ENCODE measurements around the gene PREX1. TPM values are rescaled to one million over a fixed set of nuclear protein-coding genes. Genes with fewer than 3 reads are reported as not detected.

The PREX1 gene
- total RNA-seq, 1 experiment from 2014 or later = 20.0 TPM

DNA sequence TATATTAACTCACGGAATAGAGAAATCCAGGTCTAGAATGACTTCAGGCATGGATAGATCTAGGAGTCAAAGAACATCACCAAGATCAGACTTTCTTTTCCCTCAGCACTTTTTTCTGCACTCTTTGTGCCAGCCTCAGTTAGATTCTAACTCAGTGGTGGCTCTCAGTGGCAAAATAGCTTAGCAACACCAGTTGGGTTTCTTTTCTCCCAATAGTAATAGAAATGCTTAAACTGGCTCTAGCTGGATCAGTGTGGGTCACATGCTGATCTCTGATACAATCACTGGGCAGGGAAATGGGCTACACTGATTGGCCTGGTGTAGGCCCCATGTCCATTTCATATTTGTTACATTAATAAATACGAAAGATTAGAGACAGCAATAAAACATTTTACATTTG lies 49.5 kb upstream of the PREX1 start:
- no peak overlapping the region for H3K4me3 ChIP-seq (ENCODE audit: low read depth in 2 of 2, low read length in 2 of 2)
- H3K27ac ChIP-seq (ENCODE audit: low read length) = no peak overlapping the region
- H3K27me3 ChIP-seq (ENCODE audit: control insufficient read depth, insufficient read depth, low read length) = no peaks in the 10 kb centered on the region
- no TSS peak for BruUV-seq (replicated peaks)
- intact Hi-C loops (cut with micrococcal nuclease; ENCODE audit: unreplicated experiment) = no loop called here
- no peaks in the 10 kb centered on the region for H3K9me3 ChIP-seq (ENCODE audit: control insufficient read depth, insufficient read depth, low read depth, low read length)
- in situ Hi-C loops (cut with HindIII; ENCODE audit: low pct_unique_long_range_greater_than_20kb, low sequenced_read_pairs) = no loop called here
- H3K4me1 ChIP-seq (ENCODE audit: control insufficient read depth, insufficient read depth, low read length) = no peaks in the 10 kb centered on the region
- H3K36me3 ChIP-seq (ENCODE audit: control insufficient read depth, insufficient read depth, low read length) = no peaks in the 10 kb centered on the region
- ChIA-PET POLR2A (no interaction called here), CTCF (no interaction called here)
- DNase-seq (ENCODE audit: low read depth, low spot score) = no peak
- ATAC-seq = no peak
- TF ChIP-seq POLR2AphosphoS5 (IDR thresholded peaks at IDR 0.05; ENCODE audit: low read depth, low read length) (no peak), SIN3A (IDR thresholded peaks at IDR 0.05; ENCODE audit: borderline replicate concordance, insufficient read depth, low read depth, low read length) (no peak), TCF7L2 (IDR thresholded peaks at IDR 0.05; ENCODE audit: low read depth, low read length) (no peak)
- TF ChIP-seq, protein P1, sequence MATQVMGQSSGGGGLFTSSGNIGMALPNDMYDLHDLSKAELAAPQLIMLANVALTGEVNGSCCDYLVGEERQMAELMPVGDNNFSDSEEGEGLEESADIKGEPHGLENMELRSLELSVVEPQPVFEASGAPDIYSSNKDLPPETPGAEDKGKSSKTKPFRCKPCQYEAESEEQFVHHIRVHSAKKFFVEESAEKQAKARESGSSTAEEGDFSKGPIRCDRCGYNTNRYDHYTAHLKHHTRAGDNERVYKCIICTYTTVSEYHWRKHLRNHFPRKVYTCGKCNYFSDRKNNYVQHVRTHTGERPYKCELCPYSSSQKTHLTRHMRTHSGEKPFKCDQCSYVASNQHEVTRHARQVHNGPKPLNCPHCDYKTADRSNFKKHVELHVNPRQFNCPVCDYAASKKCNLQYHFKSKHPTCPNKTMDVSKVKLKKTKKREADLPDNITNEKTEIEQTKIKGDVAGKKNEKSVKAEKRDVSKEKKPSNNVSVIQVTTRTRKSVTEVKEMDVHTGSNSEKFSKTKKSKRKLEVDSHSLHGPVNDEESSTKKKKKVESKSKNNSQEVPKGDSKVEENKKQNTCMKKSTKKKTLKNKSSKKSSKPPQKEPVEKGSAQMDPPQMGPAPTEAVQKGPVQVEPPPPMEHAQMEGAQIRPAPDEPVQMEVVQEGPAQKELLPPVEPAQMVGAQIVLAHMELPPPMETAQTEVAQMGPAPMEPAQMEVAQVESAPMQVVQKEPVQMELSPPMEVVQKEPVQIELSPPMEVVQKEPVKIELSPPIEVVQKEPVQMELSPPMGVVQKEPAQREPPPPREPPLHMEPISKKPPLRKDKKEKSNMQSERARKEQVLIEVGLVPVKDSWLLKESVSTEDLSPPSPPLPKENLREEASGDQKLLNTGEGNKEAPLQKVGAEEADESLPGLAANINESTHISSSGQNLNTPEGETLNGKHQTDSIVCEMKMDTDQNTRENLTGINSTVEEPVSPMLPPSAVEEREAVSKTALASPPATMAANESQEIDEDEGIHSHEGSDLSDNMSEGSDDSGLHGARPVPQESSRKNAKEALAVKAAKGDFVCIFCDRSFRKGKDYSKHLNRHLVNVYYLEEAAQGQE (IDR thresholded peaks at IDR 0.05; ENCODE audit: insufficient read depth in 1 of 2, low read depth in 2 of 2, low read length in 1 of 2) = no peak
- TF ChIP-seq, protein P2, sequence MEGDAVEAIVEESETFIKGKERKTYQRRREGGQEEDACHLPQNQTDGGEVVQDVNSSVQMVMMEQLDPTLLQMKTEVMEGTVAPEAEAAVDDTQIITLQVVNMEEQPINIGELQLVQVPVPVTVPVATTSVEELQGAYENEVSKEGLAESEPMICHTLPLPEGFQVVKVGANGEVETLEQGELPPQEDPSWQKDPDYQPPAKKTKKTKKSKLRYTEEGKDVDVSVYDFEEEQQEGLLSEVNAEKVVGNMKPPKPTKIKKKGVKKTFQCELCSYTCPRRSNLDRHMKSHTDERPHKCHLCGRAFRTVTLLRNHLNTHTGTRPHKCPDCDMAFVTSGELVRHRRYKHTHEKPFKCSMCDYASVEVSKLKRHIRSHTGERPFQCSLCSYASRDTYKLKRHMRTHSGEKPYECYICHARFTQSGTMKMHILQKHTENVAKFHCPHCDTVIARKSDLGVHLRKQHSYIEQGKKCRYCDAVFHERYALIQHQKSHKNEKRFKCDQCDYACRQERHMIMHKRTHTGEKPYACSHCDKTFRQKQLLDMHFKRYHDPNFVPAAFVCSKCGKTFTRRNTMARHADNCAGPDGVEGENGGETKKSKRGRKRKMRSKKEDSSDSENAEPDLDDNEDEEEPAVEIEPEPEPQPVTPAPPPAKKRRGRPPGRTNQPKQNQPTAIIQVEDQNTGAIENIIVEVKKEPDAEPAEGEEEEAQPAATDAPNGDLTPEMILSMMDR (IDR thresholded peaks at IDR 0.05) = no peak

DNA sequence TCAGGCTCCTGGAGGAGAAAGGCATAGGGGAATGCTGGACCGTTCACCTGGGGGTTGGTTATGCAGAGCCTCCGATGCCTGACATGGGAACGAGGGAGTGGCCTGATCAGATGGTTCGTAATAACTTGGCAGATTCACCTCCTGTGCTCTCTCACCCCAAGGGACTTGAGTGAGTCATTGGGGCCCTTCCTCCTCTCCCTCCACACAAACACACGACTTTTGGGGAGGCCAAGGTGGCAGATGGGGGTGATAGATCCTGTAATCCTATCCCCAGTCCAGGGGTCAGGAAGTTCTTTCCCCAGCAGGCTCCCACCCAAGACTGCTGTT lies 48.1 kb upstream of the PREX1 start:
- H3K27ac ChIP-seq (ENCODE audit: low read length) = no peak overlapping the region
- ATAC-seq (no peak), DNase-seq (ENCODE audit: low read depth, low spot score) (no peak)
- in situ Hi-C loops (cut with HindIII; ENCODE audit: low pct_unique_long_range_greater_than_20kb, low sequenced_read_pairs) (no loop called here), intact Hi-C loops (cut with micrococcal nuclease; ENCODE audit: unreplicated experiment) (no loop called here)
- TF ChIP-seq, protein P1 (IDR thresholded peaks at IDR 0.05; ENCODE audit: insufficient read depth in 1 of 2, low read depth in 2 of 2, low read length in 1 of 2) = no peak
- no peak for TF ChIP-seq TCF7L2 (IDR thresholded peaks at IDR 0.05; ENCODE audit: low read depth, low read length)
- TF ChIP-seq, protein P2 (IDR thresholded peaks at IDR 0.05) = no peak
- no peak for TF ChIP-seq POLR2AphosphoS5 (IDR thresholded peaks at IDR 0.05; ENCODE audit: low read depth, low read length)
- no peak for TF ChIP-seq SIN3A (IDR thresholded peaks at IDR 0.05; ENCODE audit: borderline replicate concordance, insufficient read depth, low read depth, low read length)
- ChIA-PET CTCF (no interaction called here), POLR2A (no interaction called here)
- H3K9me3 ChIP-seq (ENCODE audit: control insufficient read depth, insufficient read depth, low read depth, low read length) = no peaks in the 10 kb centered on the region
- no peaks in the 10 kb centered on the region for H3K27me3 ChIP-seq (ENCODE audit: control insufficient read depth, insufficient read depth, low read length)
- H3K36me3 ChIP-seq (ENCODE audit: control insufficient read depth, insufficient read depth, low read length) = no peaks in the 10 kb centered on the region
- no peak overlapping the region for H3K4me3 ChIP-seq (ENCODE audit: low read depth in 2 of 2, low read length in 2 of 2)
- BruUV-seq (replicated peaks) = no TSS peak
- H3K4me1 ChIP-seq (ENCODE audit: control insufficient read depth, insufficient read depth, low read length) = no peaks in the 10 kb centered on the region

All from Panc1 (cell line).